Activated CD8-positive, alpha-beta T cell treated with anti-CD3 and anti-CD28 coated beads for 36 hours (primary cell): ENCODE measurements around the gene RRBP1. TPM values are rescaled to one million over a fixed set of nuclear protein-coding genes. Genes with fewer than 3 reads are reported as not detected.

Experiments used
- ATAC-seq: fragments of 200-7000 bp; cut with Tn5 transposase; one replicate; pipeline ENCODE4 v1.10.0; 2021; ENCODE audit warnings: mild to moderate bottlenecking, moderate library complexity
- CTCF ChIA-PET: fragments of 350-600 bp; sonication (Branson Sonifier 250); formaldehyde crosslinking; loops from one replicate; lab custom pipeline; 2021; ENCODE audit warnings: antibody characterized with exemption; lab: Charles Lee
- POLR2A ChIA-PET: fragments of 350-600 bp; sonication (Branson Sonifier 250); formaldehyde crosslinking; loops from one replicate; lab custom pipeline; 2021; ENCODE audit warnings: antibody characterized with exemption; lab: Charles Lee
- DNase-seq: peaks from one replicate; pipeline ENCODE4 v3.0.0-alpha.2; 2020
- H3K27ac Mint-ChIP-seq: one replicate; pipeline ENCODE4 v1.8.0; 2021; ENCODE audit warnings: mild to moderate bottlenecking, mixed read lengths
- H3K27me3 Mint-ChIP-seq: one replicate; pipeline ENCODE4 v1.8.0; 2021; ENCODE audit warnings: mixed read lengths
- H3K36me3 Mint-ChIP-seq: one replicate; pipeline ENCODE4 v1.8.0; 2021; ENCODE audit warnings: low read depth, mixed read lengths
- H3K4me1 Mint-ChIP-seq: one replicate; pipeline ENCODE4 v1.8.0; 2021; ENCODE audit warnings: low read depth, mixed read lengths
- H3K4me3 Mint-ChIP-seq: one replicate; pipeline ENCODE4 v1.8.0; 2021; ENCODE audit warnings: mild to moderate bottlenecking, moderate library complexity, mixed read lengths
- H3K9me3 Mint-ChIP-seq: one replicate; pipeline ENCODE4 v1.8.0; 2021; ENCODE audit warnings: mixed read lengths
- intact Hi-C: fragments of 100-400 bp; cut with micrococcal nuclease; formaldehyde crosslinking; loops from one replicate; pipeline ENCODE4 v1.10.0; 2022
- total RNA-seq, 2 experiments: library from RNA; stranded (reverse); gene quantifications; one replicate each; pipeline ENCODE4 v1.2.3, GENCODE V29; 2021
- TF ChIP-seq, protein P1 (sequence below): fragments of 200-600 bp; IDR thresholded peaks from one replicate; pipeline ENCODE4 v1.8.0; 2022; ENCODE audit warnings: antibody characterized with exemption, mild to moderate bottlenecking

Gene RRBP1
- total RNA-seq, 2 experiments from 2014 or later: 35.2 to 35.9 TPM

DNA sequence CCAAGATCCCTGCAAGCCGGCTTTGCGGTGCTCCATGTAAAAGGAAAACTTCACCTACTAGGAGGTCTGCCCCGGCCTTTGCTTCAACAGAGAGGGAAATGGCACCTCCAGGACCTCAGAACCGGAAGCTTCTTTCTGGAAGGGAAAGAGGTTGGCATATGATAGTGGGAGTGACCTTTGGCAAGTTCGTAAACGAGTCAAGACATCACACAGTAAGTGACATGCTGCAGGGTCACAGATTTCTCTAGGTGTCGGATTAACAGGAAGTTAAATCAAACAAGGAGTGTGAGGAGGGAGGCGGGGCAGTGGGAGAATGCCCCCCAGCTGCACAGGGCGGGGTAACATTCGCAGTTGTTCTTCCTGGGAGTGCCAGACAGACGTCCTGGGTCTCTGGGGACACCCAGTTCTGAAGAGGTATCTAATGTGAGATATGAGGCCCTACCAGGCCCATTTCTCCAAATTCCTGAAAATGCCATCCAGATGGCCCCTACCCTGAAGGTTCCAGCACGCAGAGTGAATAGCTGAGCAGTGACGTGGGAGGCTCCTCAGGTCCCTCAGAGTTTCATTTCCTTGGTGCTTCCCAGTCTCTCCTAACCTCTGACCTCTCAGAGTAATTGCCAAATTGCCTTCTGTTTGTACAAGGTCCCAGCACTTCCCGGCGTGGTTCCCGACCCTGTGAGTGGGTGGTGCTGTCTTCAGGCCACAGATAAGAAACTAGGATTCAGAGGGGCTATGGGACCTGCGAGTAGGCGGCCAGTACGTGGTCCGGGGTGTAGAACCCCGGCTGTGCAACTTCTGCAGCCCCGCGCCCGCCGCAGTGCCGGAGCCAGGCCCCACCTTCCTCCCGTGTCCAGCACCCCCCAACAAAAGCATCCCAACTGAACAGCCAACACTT, 1.9 kb downstream of the RRBP1 start:
- H3K4me3 Mint-ChIP-seq: peak overlapping the region; percentile 76
- TF ChIP-seq, protein P1, sequence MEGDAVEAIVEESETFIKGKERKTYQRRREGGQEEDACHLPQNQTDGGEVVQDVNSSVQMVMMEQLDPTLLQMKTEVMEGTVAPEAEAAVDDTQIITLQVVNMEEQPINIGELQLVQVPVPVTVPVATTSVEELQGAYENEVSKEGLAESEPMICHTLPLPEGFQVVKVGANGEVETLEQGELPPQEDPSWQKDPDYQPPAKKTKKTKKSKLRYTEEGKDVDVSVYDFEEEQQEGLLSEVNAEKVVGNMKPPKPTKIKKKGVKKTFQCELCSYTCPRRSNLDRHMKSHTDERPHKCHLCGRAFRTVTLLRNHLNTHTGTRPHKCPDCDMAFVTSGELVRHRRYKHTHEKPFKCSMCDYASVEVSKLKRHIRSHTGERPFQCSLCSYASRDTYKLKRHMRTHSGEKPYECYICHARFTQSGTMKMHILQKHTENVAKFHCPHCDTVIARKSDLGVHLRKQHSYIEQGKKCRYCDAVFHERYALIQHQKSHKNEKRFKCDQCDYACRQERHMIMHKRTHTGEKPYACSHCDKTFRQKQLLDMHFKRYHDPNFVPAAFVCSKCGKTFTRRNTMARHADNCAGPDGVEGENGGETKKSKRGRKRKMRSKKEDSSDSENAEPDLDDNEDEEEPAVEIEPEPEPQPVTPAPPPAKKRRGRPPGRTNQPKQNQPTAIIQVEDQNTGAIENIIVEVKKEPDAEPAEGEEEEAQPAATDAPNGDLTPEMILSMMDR: no peak
- H3K36me3 Mint-ChIP-seq: peaks cover 6% of the 10 kb centered on the region
- H3K27ac Mint-ChIP-seq: peak overlapping the region; percentile 49
- DNase-seq (peak; percentile 10), ATAC-seq (no peak)
- ChIA-PET CTCF (interaction anchor here (0.6 to 6.4 kb wide), 10 partner anchors 11 to 324 kb away, joined by 3 to 65 read pairs (median 13); partner anchors contain the start of gene DSTN), POLR2A (interaction anchor here (0.9 to 1.3 kb wide), 3 partner anchors 14 to 287 kb away, joined by 3 to 4 read pairs (median 4); no protein-coding TSS in a partner anchor)
- intact Hi-C loops: loop anchor here (5.0 to 10.0 kb wide), 2 partner anchors 217 to 315 kb away; no protein-coding TSS in a partner anchor
- H3K9me3 Mint-ChIP-seq: no peaks in the 10 kb centered on the region
- H3K27me3 Mint-ChIP-seq: peaks cover 16% of the 10 kb centered on the region
- H3K4me1 Mint-ChIP-seq: peaks cover 28% of the 10 kb centered on the region

DNA sequence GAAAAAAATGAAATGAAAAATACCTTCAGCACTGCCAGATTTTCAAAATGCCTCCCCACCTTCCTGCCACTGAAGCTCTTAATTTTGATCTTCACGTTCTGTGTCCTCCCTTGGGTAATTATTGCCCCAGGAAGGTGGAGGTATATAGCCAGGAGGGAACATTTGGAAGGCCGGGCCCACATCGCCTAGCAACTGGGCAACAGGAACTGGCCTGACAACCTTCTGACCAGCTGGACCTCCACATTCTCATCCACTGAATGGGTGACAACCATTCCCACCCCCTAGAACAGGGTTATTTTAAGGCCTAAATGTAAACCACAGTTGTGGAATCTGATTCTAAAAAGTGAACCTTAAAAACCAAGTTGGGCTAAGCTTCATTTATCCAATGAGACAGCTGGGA, 3.2 kb downstream of the RRBP1 start:
- Mint-ChIP-seq H3K4me1 (peaks cover 28% of the 10 kb centered on the region), H3K27ac (no peak overlapping the region), H3K9me3 (no peaks in the 10 kb centered on the region), H3K4me3 (no peak overlapping the region), H3K27me3 (peaks cover 6% of the 10 kb centered on the region), H3K36me3 (peaks cover 6% of the 10 kb centered on the region)
- intact Hi-C loops: no loop called here
- no peak for DNase-seq
- TF ChIP-seq, protein P1: no peak
- CTCF ChIA-PET: interaction anchor here (5.3 to 6.4 kb wide), 2 partner anchors 14 to 219 kb away, joined by 49 to 65 read pairs; no protein-coding TSS in a partner anchor
- ATAC-seq: no peak
- POLR2A ChIA-PET: no interaction called here

DNA sequence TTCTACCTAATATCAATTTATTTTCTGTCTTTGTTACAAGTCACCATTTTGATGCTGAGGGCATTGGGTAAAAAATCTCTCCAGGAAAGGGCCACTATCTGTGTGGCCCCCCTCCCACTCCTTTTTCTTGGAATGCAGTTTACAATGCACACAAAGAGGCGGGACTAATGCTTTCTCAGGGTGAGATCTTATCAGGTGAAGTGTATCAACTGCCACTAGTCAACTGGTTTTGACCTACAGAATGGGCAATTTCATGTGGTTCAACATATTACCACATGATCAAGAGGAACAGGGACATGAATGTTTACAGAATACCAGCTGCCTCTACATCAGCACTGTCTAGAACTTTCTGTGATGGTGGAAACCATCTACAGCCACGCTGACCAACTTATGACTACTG, 3.7 kb downstream of the RRBP1 start:
- ChIA-PET CTCF (interaction anchor here (5.3 to 6.4 kb wide), 2 partner anchors 13 to 219 kb away, joined by 49 to 65 read pairs; no protein-coding TSS in a partner anchor), POLR2A (no interaction called here)
- Mint-ChIP-seq H3K27me3 (peaks cover 4% of the 10 kb centered on the region), H3K9me3 (no peaks in the 10 kb centered on the region), H3K27ac (no peak overlapping the region), H3K36me3 (peaks cover 6% of the 10 kb centered on the region), H3K4me3 (no peak overlapping the region), H3K4me1 (peaks cover 31% of the 10 kb centered on the region)
- peak; percentile 18 for DNase-seq
- TF ChIP-seq, protein P1: no peak
- no peak for ATAC-seq
- intact Hi-C loops: no loop called here

DNA sequence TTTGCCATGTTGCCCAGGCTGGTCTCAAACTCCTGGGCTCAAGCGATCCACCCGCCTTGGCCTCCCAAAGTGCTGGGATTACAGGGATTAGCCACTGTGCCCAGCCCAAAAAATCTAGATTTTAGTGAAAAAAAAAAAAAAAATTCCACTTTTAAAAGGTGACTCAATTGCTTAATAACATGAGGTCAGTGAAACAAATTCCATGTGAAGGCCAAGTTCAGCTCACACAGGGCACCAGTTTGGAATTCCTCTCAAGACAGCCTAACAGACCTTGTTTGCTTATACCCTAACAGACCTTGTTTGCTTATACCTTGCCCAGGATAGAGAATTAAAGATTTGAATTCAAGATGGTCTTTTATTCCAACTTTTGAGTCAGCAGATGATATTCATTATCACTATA, 5.1 kb downstream of the RRBP1 start:
- ATAC-seq (no peak), DNase-seq (no peak)
- TF ChIP-seq, protein P1: no peak
- CTCF ChIA-PET: no interaction called here
- intact Hi-C loops: no loop called here
- H3K9me3 Mint-ChIP-seq: no peaks in the 10 kb centered on the region
- H3K27me3 Mint-ChIP-seq: no peaks in the 10 kb centered on the region
- peaks cover 9% of the 10 kb centered on the region for H3K36me3 Mint-ChIP-seq
- no peak overlapping the region for H3K4me3 Mint-ChIP-seq
- POLR2A ChIA-PET: no interaction called here
- H3K27ac Mint-ChIP-seq: no peak overlapping the region
- H3K4me1 Mint-ChIP-seq: peaks cover 31% of the 10 kb centered on the region

DNA sequence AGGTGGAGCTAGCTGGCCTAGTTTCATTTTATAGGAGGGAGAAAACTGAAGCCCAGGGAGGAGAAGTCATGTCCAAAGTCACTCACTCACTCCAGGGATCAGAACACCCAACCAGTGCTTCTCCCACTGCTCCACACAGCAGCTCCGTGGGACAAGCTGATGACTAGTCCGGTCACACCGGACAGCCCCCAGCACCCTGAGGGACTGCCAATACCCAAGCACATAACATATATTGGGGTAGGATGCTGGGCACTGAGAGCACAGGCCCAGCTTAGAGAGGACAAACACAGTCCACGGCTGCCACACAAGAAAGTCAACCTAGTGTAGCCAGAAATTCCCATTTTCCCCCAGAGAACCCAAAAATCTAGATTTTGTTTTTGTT, 5.7 kb downstream of the RRBP1 start:
- H3K4me1 Mint-ChIP-seq: peaks cover 31% of the 10 kb centered on the region
- intact Hi-C loops: no loop called here
- TF ChIP-seq, protein P1: no peak
- no peak overlapping the region for H3K27ac Mint-ChIP-seq
- no peak overlapping the region for H3K4me3 Mint-ChIP-seq
- no peaks in the 10 kb centered on the region for H3K9me3 Mint-ChIP-seq
- ChIA-PET POLR2A (no interaction called here), CTCF (no interaction called here)
- no peak for ATAC-seq
- peaks cover 9% of the 10 kb centered on the region for H3K36me3 Mint-ChIP-seq
- no peak for DNase-seq
- H3K27me3 Mint-ChIP-seq: no peaks in the 10 kb centered on the region
